Left renal pelvis (tissue), 4 donors: ENCODE results near the gene BDNF. TPM values are rescaled to one million over a fixed set of nuclear protein-coding genes. Genes with fewer than 3 reads are reported as not detected.
"Not testable (repeated sequence)": the region's sequence is repeated elsewhere in the genome, so short reads cannot be mapped to it uniquely, and the experiment has no call there.

ENCODE experiments used
- DNase-seq, 4 donors: peaks; one replicate each; pipeline ENCODE4 v3.0.0-alpha.2; 2013; ENCODE audit warnings: low read depth in 4 of 4, low spot score in 3 of 4
- polyA plus RNA-seq, 4 donors: library from polyadenylated mRNA; unstranded; fragments of 120-200 nt; gene quantifications; one replicate each; pipeline ENCODE4 v1.2.1, GENCODE V29; 2013; ENCODE audit not compliant: insufficient read length in 4 of 4

The BDNF gene
- polyA plus RNA-seq, 4 donors = 0.16 to 1.5 (median 1.4) TPM

- peak in 2 of 4 donors; percentile 14 to 18 for DNase-seq
Measured at GRCh38 chr11:27673979-27674663, 26.1 kb downstream of the BDNF start.

GRCh38 chr11:27672836-27673464 lies 27.3 kb downstream of the BDNF start:
- no peak for DNase-seq

- DNase-seq = not testable (repeated sequence)
Measured at GRCh38 chr11:27665508-27666101, 34.6 kb downstream of the BDNF start.

- DNase-seq = no peak
Measured at GRCh38 chr11:27663326-27663725, 36.9 kb downstream of the BDNF start.

- no peak for DNase-seq
Measured at GRCh38 chr11:27660171-27660570, 40.1 kb downstream of the BDNF start.

- DNase-seq = no peak
Measured at GRCh38 chr11:27658535-27659236, 41.6 kb downstream of the BDNF start.

- DNase-seq = no peak
Measured at GRCh38 chr11:27656806-27657483, 43.3 kb downstream of the BDNF start.

GRCh38 chr11:27656320-27656719 lies 43.9 kb downstream of the BDNF start:
- no peak for DNase-seq

- DNase-seq = no peak
Measured at GRCh38 chr11:27653990-27654758, 46.1 kb downstream of the BDNF start.

GRCh38 chr11:27651711-27652110 lies 48.5 kb downstream of the BDNF start:
- DNase-seq = no peak

GRCh38 chr11:27650988-27651387 lies 49.3 kb downstream of the BDNF start:
- no peak for DNase-seq

GRCh38 chr11:27649800-27650199 lies 50.5 kb downstream of the BDNF start:
- DNase-seq = no peak

GRCh38 chr11:27648840-27649239 lies 51.4 kb downstream of the BDNF start:
- DNase-seq = no peak

GRCh38 chr11:27646051-27646818 lies 54.0 kb downstream of the BDNF start:
- no peak for DNase-seq

GRCh38 chr11:27642954-27643353 lies 57.3 kb downstream of the BDNF start:
- no peak for DNase-seq

- no peak for DNase-seq
Measured at GRCh38 chr11:27640954-27641353, 59.3 kb downstream of the BDNF start.

GRCh38 chr11:27635567-27636037 lies 64.7 kb downstream of the BDNF start:
- DNase-seq = no peak

GRCh38 chr11:27634776-27635175 lies 65.5 kb downstream of the BDNF start:
- DNase-seq = not testable (repeated sequence)

- DNase-seq = not testable (repeated sequence)
Measured at GRCh38 chr11:27634282-27634681, 66.0 kb downstream of the BDNF start.
